Subcutaneous abdominal adipose tissue (tissue), 5 donors: ENCODE results near the gene DIP2B.

ENCODE experiments used
- H3K27ac ChIP-seq: one replicate; pipeline ENCODE4 v1.7.0; 2013; ENCODE audit warnings: low read depth, mild to moderate bottlenecking, inconsistent platforms, low read length, moderate library complexity
- H3K27me3 ChIP-seq, 5 donors: one replicate each; pipeline ENCODE4 v1.7.0; 2013; ENCODE audit warnings: low read length in 5 of 5, inconsistent platforms in 1 of 5; ENCODE audit not compliant: control insufficient read depth in 5 of 5, insufficient read depth in 4 of 5
- H3K36me3 ChIP-seq, 5 donors: one replicate each; pipeline ENCODE4 v1.7.0; 2013; ENCODE audit warnings: low read length in 5 of 5; ENCODE audit not compliant: control insufficient read depth in 5 of 5, insufficient read depth in 5 of 5
- H3K4me1 ChIP-seq, 5 donors: one replicate each; pipeline ENCODE4 v1.7.0; 2013; ENCODE audit warnings: low read length in 5 of 5, mild to moderate bottlenecking in 3 of 5, moderate library complexity in 1 of 5; ENCODE audit not compliant: control insufficient read depth in 5 of 5, insufficient read depth in 5 of 5
- H3K4me3 ChIP-seq, 5 donors: one replicate each; pipeline ENCODE4 v1.7.0; 2013; ENCODE audit warnings: low read length in 5 of 5, low read depth in 1 of 5
- H3K9ac ChIP-seq, 5 donors: one replicate each; pipeline ENCODE4 v1.7.0; 2013; ENCODE audit warnings: low read length in 5 of 5, mild to moderate bottlenecking in 4 of 5, moderate library complexity in 3 of 5
- H3K9me3 ChIP-seq, 5 donors: one replicate each; pipeline ENCODE4 v1.7.0; 2013; ENCODE audit warnings: low read length in 5 of 5; ENCODE audit not compliant: control insufficient read depth in 5 of 5
- donor health status: healthy.
- donor health status: healthy.
- donor health status: healthy.
- donor health status: healthy.
- donor health status: healthy.

DIP2B gene

DNA sequence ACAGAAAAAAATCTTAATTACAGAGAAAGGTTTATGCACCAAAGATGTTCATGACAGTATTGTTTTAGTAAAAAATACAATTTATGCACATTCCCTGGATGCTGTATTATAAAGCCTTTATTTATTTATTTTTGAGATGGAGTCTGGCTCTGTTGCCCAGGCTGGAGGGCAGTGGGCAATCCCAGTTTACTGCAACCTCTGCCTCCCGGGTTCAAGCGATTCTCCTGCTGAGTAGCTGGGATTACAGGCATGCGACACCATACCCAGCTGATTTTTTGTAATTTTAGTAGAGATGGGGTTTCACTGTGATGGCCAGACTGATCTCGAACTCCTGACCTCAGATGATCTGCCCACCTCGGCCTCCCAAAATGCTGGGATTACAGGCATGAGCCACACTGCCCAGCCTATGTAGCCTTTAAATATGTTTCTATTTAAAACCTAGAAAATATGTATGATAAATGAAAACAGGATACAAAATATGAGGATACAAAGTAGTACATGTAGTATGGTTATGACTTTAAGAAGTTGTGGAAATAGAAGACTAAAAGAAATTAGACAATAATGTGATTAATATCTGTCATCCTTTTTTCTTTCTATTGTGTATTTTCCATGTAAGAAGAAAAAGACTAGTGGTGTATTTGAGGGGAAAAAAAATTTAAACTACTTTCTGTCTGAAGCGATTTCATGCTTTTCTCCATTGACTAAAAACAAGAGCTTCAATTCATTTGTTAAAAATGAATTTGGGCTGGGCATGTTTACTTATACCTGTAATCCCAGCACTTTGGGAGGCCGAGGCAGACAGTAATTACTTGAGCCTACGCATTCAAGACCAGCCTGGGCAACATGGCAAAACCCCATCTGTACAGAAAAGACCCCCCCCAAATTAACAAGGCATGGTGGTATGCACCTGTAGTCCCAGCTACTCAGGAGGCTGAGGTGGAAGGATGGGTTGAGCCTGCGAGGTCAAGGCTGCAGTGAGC is 272.3 kb downstream of the DIP2B start:
- H3K4me1 ChIP-seq: peaks cover 0 to 2% (median 0%) of the 10 kb centered on the region in 5 donors
- no peaks in the 10 kb centered on the region for H3K9me3 ChIP-seq
- H3K27ac ChIP-seq: no peak overlapping the region
- peaks cover 3 to 10% (median 5%) of the 10 kb centered on the region in 5 donors for H3K36me3 ChIP-seq
- H3K9ac ChIP-seq: no peak overlapping the region
- no peaks in the 10 kb centered on the region for H3K27me3 ChIP-seq
- H3K4me3 ChIP-seq: no peak overlapping the region

DNA sequence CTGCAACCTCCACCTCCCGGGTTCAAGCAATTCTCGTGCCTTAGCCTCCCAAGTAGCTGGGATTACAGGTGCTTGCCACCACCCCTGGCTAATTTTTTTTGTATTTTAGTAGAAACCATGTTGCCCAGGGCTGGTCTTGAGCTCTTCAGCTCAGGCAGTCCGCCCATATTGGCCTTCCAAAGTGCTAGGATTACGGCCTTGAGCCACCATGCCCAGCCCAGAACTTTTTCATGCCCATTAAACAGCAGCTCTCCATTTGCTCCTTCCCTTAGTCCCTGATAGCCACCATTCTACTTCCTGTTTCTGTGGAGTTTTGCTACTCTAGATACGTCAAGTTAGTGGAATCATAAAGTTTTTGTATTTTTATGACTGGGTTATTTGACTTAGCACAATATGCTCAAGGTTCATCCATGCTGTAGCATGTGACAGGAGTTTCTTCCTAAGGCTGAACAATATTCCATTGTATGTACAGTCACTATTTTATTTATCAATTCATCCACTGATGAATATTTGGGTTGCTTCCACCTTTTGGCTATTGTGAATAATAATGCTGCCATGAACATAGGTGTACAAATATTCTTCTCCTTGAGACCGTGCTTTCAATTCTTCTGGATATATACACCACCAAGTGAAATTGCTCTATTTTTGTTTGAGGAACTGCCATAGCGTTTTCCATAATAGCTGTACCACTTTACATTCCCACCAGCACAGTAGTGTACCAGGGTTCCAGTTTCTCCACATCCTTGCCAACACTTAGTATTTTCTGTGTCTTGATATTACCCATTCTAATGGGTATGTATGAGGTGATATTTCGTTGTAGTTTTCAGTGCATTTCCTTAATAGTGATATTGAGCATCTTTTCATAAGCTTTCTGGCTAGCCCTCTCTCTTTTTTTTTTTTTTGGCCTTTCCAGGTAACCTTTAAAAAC is 274.1 kb downstream of the DIP2B start:
- Histone ChIP-seq H3K4me3 (no peak overlapping the region), H3K9me3 (no peaks in the 10 kb centered on the region), H3K4me1 (no peaks in the 10 kb centered on the region), H3K27me3 (no peaks in the 10 kb centered on the region), H3K36me3 (peaks cover 0 to 12% (median 5%) of the 10 kb centered on the region in 5 donors), H3K27ac (no peak overlapping the region), H3K9ac (no peak overlapping the region)

DNA sequence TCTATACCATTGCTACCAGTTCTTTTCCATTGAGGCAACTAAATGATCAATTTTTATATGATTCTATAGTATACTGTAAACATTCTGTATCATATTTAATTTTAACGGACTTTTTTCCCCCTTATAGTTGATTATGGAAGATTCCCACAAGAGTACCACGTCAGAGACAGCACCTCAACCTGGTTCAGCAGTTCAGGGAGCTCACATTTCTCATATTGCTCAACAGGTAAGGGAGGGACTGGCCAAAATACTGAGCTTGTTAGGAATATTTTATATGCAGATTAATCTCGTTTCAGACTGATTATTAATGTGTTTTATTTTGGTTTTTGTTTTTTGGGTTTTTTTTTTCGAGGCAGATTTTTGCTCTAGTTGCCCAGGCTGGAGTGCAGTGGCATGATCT is 275.2 kb downstream of the DIP2B start:
- H3K4me1 ChIP-seq: no peaks in the 10 kb centered on the region
- H3K27ac ChIP-seq: no peak overlapping the region
- H3K9ac ChIP-seq: no peak overlapping the region
- H3K4me3 ChIP-seq: no peak overlapping the region
- H3K27me3 ChIP-seq: no peaks in the 10 kb centered on the region
- H3K9me3 ChIP-seq: no peaks in the 10 kb centered on the region
- peaks cover 0 to 12% (median 5%) of the 10 kb centered on the region in 5 donors for H3K36me3 ChIP-seq

DNA sequence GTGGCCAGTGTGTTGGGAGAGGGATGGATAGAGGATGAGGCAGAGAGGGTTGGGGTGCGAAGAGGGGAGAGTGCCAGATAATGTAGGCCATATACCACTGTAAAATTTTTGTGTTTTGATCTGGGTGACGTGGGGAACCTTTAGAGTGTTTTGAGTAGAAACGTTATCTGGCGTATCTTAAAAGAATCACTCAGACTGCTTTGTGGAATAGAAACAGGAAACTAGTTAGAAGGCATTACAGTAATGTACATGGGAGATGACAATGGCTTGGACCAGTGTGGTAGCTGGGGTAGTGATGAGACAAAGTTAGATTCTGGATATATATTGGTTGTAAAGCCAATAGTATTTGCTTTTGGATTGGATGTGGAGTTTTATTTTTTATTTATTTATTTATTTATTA is 279.7 kb downstream of the DIP2B start:
- H3K4me1 ChIP-seq: no peaks in the 10 kb centered on the region
- no peak overlapping the region for H3K27ac ChIP-seq
- H3K9ac ChIP-seq: no peak overlapping the region
- H3K4me3 ChIP-seq: no peak overlapping the region
- H3K9me3 ChIP-seq: no peaks in the 10 kb centered on the region
- peaks cover 5 to 12% (median 9%) of the 10 kb centered on the region in 5 donors for H3K36me3 ChIP-seq
- H3K27me3 ChIP-seq: no peaks in the 10 kb centered on the region

DNA sequence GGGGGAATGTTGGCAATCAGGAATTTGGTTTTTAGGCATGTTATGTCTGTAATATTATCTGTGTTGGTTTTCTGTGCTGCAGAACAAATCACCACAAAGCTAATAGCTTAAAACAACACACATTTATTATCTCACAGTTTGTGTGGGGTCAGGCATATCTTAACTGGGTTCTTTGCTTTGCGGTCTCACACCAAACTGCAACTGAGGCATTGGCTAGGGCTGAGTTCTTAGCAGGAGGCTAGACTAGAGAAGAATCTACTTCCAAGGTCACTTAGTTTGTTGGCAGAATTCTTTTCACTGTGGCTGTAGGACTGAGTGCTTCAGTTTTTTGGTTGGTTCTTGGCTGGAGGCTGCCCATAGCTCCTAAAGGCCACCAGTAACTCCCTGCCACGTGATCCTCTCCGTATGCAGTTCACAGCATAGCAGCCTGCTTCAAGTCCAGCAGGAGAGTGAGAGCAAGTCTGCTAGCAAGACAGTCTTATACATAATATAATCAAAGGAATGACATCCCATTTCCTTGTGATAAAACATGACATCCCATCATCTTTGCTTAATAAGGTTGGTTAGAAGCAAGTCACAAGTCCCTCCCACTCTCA is 280.7 kb downstream of the DIP2B start:
- no peak overlapping the region for H3K9ac ChIP-seq
- no peak overlapping the region for H3K4me3 ChIP-seq
- no peaks in the 10 kb centered on the region for H3K9me3 ChIP-seq
- peaks cover 5 to 12% (median 9%) of the 10 kb centered on the region in 5 donors for H3K36me3 ChIP-seq
- H3K27ac ChIP-seq: no peak overlapping the region
- no peaks in the 10 kb centered on the region for H3K27me3 ChIP-seq
- no peaks in the 10 kb centered on the region for H3K4me1 ChIP-seq

DNA sequence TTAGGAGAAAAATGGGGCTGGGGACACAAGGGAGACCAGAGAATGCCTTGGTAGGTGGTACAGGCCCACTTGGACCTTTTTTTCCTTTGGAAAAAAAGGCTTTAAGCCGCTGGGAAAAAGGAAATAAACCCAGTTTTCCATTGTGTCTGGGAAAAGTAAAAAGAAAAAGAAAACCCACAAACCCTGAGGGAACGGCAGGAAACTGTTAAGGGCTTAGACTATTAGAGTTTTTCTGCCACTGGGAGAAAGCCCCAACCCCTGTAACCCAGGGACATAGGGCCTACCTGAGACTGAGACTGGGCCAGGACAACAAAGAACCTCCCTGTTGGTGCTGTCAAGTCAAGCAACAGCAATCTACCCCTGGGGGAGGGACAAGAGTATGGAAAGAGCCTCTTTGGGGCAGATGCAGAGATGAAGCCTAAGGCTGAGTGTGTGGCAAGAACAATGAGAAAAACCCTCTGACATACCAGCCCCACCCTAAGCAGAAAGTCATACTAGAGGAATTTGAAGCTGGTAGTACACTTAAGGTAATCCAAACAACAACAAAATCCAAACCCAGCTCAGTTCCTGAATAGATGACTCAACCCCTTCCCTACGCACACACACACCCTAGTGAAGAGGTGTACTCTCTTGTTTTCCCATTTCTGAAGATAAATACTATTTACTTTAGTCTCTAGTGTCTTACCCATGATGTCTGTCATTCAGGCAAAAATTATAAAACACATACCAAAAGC is 281.9 kb downstream of the DIP2B start:
- Histone ChIP-seq H3K36me3 (peaks cover 4 to 8% (median 5%) of the 10 kb centered on the region in 5 donors), H3K4me3 (no peak overlapping the region), H3K27me3 (no peaks in the 10 kb centered on the region), H3K9ac (no peak overlapping the region), H3K4me1 (no peaks in the 10 kb centered on the region), H3K27ac (no peak overlapping the region), H3K9me3 (no peaks in the 10 kb centered on the region)

DNA sequence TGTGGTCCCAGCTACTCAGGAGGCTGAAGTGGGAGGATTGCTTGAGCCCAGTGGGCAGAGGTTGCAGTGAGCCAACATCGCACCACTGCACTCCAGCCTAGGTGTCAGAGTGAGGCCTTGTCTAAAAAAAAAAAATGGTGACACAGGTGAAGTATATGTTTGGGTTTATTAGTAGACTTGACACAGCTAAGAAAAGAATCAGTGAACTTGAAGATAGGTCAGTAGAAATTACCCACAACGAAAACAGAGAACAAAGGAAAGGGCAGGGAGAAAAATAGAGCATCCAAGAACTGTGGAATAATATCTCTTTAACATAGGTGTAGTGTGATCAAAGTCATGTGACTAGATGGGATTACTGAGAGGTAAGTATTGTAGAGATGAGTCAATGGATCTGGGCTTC is 282.8 kb downstream of the DIP2B start:
- Histone ChIP-seq H3K4me3 (no peak overlapping the region), H3K27me3 (no peaks in the 10 kb centered on the region), H3K9ac (no peak overlapping the region), H3K9me3 (no peaks in the 10 kb centered on the region), H3K36me3 (peaks cover 0 to 8% (median 3%) of the 10 kb centered on the region in 5 donors), H3K4me1 (no peaks in the 10 kb centered on the region), H3K27ac (no peak overlapping the region)

DNA sequence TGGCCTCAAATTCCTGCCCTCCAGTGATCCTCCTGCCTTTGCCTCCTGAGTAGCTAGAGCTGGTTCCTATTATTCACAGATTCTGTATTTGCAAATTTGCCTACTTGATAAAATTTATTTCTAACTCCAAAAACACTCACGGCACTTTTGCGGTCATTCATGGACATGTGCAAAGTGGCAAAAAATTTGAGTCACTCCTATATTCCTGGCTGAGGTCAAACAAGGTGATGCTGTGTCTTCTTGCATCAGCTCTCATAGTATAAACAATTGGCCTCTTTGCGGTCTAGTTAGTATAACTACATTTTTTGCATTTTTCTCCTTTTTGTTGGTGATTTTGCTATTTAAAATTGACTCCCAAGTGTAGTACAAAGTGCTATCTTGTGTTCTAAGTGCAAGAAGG is 283.8 kb downstream of the DIP2B start:
- Histone ChIP-seq H3K27me3 (no peaks in the 10 kb centered on the region), H3K9ac (no peak overlapping the region), H3K9me3 (no peaks in the 10 kb centered on the region), H3K36me3 (peaks cover 0 to 8% (median 0%) of the 10 kb centered on the region in 5 donors), H3K27ac (no peak overlapping the region), H3K4me1 (no peaks in the 10 kb centered on the region), H3K4me3 (no peak overlapping the region)

DNA sequence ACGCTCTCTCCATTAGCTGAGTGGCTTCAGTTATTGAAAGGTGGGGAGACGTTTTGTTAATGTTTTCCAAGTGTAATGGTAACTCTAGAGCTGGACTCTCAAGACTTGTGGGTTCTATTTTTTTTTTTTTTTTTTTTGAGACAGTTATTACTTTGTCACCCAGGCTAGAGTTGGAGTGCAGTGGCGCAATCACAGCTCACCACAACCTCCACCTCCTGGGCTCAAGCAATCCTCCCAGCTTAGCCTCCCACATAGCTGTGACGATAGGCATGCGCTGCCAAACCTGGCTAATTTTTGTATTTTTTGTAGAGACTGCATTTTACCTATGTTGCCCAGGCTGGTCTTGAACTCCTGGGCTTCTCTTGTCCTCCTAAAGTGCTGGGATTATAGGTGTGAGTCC is 285.3 kb downstream of the DIP2B start:
- H3K27ac ChIP-seq: no peak overlapping the region

More for the DNA sequence above, 285.3 kb downstream of the DIP2B start:
- H3K9me3 ChIP-seq: no peaks in the 10 kb centered on the region
- H3K27me3 ChIP-seq: no peaks in the 10 kb centered on the region
- no peak overlapping the region for H3K9ac ChIP-seq
- H3K4me3 ChIP-seq: no peak overlapping the region
- peaks cover 0 to 8% (median 0%) of the 10 kb centered on the region in 5 donors for H3K36me3 ChIP-seq
- H3K4me1 ChIP-seq: no peaks in the 10 kb centered on the region
